Right ventricle myocardium inferior (tissue), 1 donor: Measurements from ENCODE around the gene ANKLE1. TPM values are rescaled to one million over a fixed set of nuclear protein-coding genes. Genes with fewer than 3 reads are reported as not detected.

Source experiments
- ATAC-seq: fragments of 200-7000 bp; cut with Tn5 transposase; one replicate; pipeline ENCODE4 v1.9.1; 2020; ENCODE audit warnings: mild to moderate bottlenecking, moderate library complexity
- DNase-seq: peaks from one replicate; pipeline ENCODE4 v3.0.0; 2021; ENCODE audit errors: missing footprints
- intact Hi-C: fragments of 100-400 bp; cut with DNase I; formaldehyde crosslinking; loops from one replicate; pipeline ENCODE4 v1.11.0; 2022
- total RNA-seq: library from RNA; stranded (reverse); fragmentation: NEBNext Ultra II Directional; extraction: Animal tissue kit (Norgen Biotek cat#: 25700); gene quantifications from one replicate; pipeline ENCODE4 v1.2.1, GENCODE V29; 2021
- donor health status: DM: no; HTN: yes; CAD: no; lungs with severe emphysema.

The ANKLE1 gene
- total RNA-seq, 1 donor from 2014 or later: 0.19 TPM

DNA sequence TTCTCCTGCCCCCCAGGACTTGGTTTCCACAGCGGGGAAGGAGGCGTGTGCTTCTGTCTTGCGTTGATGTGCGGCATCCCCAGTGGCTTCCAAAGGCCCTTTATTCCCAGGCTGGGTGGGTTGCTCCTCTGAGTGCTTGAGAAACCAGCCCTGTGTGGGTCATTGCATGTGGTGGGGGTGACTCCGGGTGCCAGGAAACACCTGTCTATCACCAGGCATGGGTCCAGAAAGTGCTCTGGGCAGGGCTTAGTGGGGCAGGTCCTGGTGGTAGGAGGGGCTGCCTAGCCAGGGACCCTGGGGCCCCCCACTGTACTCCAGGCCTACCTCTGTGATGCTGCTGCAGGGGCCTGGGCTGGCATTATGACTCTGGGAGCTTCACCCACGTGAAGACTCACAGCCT lies 37.3 kb downstream of the ANKLE1 start:
- intact Hi-C loops: no loop called here
- no peak for ATAC-seq
- no peak for DNase-seq

DNA sequence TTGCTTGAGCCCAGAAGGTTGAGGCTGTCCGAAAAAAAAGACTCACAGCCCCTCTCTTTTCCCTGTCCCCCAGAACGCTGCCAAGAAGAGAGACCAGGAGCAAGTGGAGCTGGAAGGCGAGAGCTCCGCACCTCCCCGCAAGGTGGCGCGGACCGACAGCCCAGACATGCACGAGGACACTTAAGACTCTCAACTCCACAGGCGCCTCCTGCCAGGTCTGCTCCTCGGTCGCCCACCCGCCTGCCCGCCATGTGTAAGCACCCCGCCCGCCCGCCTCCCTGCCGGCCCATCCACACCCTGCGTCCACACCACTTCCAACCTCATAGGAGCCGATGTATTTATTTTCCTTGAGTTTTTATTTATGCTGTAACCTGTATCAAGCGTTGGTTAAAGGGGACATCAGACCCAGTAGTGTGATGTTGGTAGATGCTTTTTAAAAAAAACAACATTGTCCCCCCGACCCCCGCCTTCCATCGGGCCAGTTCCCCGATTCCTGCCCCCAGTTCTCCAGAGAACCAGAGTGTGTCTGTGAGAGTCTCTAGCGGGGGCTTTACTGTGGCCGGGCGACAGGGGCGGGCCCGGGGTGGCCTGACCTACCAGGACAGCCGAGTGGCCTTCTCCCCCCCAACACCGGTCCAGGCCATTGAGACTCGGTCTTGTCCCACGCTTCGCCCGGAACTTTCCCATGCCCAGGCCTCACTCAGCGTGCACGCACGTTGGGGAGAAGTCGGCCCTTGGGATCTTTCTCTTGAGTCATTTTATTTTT lies 38.0 kb downstream of the ANKLE1 start:
- ATAC-seq: no peak
- intact Hi-C loops: no loop called here
- DNase-seq: no peak

DNA sequence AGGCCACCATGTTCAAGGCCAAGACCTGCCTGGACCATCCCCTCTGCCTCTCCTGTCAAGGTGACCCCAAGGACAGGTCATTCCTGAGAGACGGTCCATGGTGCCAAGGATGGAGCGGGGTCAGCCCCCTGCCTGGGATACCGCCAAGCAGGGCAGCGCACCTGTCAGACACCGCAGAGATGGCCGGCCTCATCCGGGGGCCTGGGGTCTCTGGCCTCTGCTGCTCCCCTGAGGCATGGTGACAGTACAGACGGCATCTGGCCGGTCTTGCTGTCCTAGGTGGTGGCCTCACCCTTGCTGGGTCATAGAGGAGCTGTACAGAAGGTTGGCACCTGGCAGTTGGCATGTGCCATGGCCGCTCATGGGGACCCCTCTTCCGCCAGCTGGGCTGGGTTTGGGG lies 38.7 kb downstream of the ANKLE1 start:
- no peak for ATAC-seq

DNA sequence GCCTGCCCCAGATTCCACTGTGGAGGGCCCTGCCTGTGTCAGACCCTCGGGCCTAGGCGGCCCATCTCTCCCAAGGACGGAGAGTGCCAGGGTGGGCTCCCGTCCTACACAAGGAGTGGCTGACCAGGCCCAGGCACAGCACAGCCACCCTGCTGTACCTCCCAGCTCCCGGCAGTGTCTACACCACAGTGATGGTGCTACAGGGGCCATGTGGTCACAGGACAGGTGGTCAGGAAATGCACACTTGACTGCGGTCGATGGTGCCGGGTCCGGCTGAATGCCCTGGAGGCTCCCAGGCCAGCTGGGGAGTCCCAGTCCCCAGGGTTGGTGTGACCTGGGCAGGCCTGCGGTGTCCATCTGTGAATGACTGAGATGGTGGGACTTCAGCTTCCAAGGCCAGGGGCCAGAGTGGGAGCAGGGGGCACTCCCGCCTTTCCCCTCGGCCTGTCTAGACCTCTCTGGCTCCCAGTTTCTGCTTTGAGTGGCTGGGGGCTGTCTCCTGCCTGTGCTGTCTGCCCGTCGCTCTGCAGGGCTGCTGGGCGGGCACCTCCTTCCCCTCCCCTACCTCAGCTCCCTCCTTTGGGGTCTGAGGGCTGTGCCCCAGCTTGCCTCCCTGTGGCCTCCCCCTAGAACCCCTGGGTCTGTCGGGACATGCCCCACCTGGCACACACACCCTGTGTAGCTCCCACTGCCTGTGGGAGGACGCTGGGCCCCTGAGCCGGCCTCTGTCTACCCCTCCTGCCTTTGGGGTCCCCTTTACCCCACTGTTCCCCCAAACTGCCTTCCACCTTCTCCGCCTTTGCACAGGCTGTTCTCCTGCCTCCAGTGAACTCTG lies 40.2 kb downstream of the ANKLE1 start:
- no peak for ATAC-seq
- intact Hi-C loops: no loop called here
- no peak for DNase-seq

More for the DNA sequence above, 38.7 kb downstream of the ANKLE1 start:
- DNase-seq: no peak
- intact Hi-C loops: no loop called here

DNA sequence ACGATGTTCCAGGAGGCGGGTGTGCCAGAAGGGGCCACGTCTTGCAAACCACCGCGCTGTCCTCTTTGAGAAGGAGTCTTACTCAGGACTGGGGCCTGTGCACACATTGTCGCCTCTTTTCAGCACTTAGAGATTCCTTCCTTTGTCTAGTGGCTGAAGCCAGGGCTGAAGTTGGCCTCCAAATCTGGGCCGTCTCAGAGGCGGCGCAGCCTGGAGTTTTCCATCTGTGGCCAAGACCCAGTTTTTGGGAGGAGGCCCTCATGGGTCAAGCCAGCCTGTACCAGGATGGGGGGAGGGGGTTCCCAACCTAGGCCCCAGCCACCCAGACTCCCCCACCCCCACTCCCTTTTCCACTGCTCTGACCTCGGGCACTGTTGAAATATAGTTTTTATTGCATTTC lies 41.2 kb downstream of the ANKLE1 start:
- no peak for DNase-seq
- no peak for ATAC-seq
- intact Hi-C loops: no loop called here

DNA sequence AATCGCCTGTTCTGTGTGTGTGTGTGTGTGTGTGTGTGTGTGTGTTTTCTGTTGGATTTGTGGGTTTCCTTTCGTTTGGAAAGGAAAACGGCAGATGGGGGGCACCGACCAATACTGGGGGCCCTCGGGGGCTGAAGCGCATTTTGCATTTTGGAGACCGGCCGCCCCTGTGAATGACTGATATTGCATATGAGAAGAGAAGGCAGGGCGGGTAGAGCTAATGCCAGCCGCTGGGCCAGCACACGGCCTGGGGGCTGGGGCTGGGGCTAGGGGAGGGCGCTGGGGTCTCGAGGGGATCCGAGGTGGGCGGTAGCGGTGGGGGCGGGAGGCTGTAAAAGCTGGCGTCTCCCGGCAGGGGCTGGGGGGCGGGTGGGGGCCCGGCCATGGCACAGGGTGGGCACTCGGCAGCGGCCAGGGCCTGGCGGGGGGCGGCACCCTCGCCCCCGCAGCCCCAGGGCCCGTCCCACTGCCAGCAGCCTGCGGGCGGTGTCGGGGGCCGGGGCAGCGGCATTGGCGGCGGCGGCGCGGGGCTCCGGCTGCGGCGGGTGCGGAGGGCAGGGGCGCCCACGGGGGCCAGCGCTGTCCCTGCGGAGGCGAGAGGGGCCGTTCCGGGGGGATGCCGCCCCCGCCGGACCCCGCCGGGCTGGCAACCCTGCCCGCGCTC lies 41.7 kb downstream of the ANKLE1 start:
- intact Hi-C loops: no loop called here
- no peak for ATAC-seq

DNA sequence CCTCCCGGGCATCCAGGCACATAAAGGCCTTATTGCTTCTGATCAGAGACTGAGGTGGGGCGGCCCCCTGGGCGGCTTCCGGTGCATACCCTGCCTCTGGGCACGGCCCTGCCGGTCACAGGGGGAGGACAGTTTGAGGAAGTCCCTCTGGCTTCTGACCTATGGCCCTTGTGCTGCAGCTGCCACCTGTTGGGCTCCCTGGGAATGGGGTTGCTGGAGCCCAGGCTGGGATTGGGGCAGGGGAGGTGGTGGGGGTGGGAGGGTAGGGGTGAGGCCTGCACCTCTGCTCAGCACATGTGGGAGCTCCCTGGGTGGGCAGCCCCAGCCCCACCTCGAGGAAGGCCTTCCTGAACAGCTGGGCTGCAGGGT lies 42.2 kb downstream of the ANKLE1 start:
- no peak for ATAC-seq
- DNase-seq: no peak
- intact Hi-C loops: no loop called here

More for the DNA sequence above, 41.7 kb downstream of the ANKLE1 start:
- DNase-seq: no peak

DNA sequence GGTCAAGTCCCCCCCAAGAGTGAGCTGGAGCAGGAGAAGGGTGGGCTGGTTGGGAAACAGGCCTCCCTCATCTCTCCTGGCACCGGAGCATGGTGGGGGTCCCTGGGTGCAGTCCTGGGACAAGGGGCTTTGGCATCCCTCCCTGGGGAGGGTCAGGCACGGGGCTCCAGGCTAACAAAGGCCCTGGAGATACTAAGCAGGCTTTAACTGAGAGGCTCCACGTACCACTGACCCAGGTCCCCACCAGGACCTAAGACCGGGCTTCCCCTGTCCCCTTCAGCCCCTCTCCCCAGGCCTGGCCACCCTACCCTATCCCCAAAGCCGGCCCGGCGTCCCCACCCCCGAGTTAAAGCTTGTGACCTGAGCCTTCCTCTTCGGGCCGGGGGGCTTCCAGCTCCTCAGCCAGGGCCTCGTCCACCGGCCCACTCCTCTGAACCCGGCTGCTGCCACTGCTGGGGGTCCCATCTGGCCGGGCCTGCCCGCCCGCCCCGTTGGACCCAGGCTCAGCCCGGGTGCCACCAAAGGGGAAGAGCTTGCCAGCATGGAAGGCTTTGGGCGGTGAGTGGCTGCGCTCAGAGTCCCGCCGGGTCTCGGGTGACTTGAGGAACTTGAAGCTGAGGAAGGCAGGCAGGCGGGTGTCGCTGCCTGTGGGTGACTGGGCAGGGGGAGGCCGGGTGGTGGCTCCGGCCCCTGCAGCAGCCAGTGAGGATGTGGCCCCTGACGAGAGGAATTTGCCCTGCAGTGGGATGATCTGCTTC lies 42.8 kb downstream of the ANKLE1 start:
- intact Hi-C loops: no loop called here
- ATAC-seq: no peak
- DNase-seq: no peak

DNA sequence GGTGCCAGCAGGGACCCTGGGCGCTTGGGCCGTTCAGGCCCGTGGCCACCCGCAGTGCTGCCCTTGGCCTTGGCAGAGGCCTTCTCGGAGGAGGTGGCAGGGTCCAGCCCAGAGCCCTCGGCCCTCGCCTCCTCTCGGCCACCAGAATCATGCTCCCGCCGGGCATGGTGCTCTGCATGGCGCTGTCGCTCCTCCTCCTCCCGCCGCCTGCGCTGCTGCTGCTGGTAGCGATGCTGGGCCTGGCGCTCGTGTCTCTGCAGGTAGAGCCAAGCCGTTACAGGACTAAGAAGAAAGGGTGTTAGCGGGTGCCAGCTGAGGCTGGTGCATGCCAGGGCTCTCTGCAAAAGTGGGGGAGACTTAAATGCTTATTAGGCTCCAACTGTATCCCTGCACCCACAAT lies 43.4 kb downstream of the ANKLE1 start:
- intact Hi-C loops: no loop called here
- ATAC-seq (no peak), DNase-seq (no peak)

DNA sequence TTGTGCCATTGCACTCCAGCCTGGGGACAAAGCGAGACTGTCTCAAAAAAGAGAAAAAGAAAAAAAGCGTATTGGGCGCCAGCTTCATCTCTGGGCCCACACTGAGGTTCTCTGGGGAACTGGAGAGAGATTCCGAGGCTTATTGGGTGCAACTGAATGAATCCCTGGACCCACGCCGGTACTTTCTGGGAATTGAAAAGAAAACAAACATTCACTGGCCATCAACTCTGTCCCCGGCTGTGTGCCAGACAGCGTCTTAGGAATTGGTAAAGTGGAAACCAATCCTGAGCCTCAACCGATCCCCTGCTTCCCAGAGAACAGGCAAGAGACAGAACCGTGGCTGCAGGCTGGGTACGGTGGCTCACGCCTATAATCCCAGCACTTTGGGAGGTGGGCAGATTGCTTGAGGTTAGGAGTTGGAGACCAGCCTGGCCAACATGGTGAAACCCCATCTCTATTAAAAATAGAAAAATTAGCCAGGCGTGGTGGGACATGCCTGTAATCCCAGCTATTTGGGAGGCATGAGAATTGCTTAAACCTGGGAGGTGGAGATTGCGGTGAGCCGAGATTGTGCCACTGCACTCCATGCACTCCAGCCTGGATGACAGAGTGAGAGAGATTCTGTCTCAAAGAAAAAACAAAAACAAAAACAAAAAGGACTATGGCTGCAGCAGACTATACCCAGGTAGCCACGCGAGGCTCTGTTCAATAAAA lies 44.3 kb downstream of the ANKLE1 start:
- ATAC-seq (peak; percentile 11), DNase-seq (peak; percentile 67)
- intact Hi-C loops: no loop called here

DNA sequence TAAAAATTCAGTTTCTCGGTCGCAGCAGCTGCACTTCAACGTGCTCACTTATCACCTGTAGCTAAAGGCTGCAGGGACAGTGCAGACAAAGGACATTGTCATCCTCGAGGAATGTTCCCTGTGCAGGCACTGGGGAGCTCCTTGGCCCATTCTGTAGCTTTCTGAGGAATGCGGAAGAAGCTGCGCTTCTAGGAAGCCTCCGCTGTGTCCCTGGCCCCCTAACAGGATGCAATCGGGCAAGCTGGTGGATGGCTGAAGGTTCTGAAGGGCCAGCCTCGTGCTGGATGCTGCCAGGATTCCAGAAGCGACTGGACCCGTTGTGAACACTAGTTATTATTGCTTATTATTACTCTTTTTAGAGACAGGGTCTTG lies 44.9 kb downstream of the ANKLE1 start:
- intact Hi-C loops: no loop called here

DNA sequence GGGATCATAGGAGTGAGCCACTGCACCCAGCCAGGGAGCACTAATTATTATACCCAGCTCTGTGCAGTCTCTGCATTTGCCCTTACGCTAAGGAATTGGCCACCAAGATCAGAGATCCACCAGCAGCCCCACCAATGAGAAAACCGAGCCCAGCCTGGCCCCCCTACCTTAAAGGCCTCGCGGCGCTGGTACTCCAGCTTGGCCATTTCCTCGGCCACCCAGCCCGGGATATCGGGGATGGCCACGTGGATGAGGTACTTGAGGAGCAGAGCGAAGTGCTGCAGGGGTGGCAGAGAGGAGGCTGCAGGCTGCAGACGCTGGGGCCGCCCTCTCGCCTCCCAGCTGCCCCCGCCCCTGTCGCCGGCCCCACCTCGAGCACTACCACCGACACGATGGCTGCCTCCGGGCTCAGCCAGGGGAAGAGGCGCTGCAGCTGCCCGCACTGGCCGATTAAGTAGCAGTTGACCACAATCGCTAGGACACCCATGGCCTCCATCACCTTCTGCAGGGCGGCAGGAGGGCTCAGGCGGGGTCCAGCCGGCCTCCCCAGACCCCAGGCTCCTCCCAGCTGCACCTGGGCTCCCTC lies 45.5 kb downstream of the ANKLE1 start:
- DNase-seq (peak; percentile 37), ATAC-seq (no peak)
- intact Hi-C loops: no loop called here

More for the DNA sequence above, 44.9 kb downstream of the ANKLE1 start:
- DNase-seq (no peak), ATAC-seq (no peak)

DNA sequence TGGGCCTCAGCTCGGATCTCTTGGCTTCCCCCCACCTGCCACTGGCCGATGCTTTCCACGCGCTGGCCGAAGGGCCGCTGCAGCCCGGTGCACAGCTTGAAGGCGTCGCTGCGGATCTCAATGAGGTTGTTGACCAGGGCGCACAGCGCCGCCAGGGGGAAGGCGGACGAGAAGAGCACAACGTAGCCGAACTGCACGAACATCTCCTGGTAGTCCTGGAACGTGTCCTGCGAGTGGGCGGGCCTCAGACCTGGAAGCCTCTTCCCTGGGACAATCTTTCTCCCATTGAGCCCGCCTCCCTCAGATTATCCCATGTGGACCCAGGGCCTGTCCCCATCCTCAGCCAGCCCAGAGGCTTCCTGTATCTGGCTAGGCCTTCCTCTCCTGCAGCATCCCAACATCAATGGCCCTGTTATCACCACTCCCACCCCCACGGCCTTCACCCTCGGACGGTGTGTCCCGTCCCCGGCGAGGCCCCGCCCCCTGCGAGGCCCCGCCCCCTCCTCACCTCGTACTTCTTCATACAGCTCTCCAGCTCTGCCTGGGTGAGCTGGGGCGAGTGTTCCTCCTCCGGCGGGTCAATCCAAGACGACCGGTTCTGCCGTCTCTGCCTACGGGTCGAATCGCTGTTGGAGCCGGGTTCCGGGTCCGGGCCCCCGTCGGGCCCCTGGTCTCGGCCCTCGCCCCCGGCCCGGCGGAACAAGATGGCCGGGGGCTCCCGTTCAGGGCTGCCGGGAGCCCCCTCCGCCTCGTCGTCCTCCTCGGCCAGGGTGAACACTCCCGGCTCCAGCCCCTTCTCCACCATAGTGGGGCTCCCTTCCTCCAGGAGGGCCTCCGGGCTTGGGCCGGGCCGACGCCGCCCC lies 46.2 kb downstream of the ANKLE1 start:
- ATAC-seq (peak; percentile 21), DNase-seq (no peak)
- intact Hi-C loops: no loop called here

DNA sequence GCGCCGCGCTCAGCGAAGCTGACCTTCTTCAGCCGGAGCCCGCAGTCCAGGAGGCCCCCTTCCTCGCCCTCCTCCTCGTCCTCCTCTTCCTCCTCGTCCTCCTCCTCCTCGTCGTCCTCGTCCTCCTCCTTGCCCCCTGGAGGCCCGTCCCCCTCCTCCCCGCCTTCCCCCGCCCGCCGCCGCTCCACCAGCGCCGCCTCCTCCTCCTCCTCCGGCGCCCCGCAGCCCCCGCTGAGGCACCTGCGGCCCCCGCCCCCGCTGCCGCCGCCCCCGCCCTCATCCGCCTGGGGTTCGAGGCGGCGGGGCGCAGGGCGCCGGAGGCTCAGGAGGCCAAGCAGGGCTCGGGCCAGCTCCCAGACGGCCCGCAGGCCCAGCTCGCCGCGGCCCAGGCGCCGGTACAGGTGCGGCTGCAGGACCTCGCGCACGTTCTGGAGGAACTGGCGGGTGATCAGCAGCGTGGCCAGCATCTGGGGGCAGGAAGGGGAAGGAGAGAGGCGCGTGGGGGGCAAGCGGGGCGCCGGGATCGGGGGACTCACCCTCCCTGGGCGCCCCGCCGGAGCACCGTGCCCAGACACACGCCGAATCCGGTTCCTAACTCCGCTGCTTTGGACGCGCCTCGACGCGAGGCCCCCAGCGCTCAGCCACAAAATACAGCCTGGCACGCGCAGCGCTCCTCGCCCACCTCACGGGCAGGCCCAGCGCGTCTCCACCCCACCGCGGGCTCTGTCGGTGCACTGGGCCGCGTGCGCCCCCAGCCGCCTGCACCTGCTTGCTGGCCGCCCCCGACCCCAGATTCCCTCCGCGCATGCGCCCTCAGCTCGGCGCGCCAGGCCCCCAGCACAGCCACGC lies 47.0 kb downstream of the ANKLE1 start:
- intact Hi-C loops: no loop called here
- no peak for DNase-seq
- no peak for ATAC-seq

DNA sequence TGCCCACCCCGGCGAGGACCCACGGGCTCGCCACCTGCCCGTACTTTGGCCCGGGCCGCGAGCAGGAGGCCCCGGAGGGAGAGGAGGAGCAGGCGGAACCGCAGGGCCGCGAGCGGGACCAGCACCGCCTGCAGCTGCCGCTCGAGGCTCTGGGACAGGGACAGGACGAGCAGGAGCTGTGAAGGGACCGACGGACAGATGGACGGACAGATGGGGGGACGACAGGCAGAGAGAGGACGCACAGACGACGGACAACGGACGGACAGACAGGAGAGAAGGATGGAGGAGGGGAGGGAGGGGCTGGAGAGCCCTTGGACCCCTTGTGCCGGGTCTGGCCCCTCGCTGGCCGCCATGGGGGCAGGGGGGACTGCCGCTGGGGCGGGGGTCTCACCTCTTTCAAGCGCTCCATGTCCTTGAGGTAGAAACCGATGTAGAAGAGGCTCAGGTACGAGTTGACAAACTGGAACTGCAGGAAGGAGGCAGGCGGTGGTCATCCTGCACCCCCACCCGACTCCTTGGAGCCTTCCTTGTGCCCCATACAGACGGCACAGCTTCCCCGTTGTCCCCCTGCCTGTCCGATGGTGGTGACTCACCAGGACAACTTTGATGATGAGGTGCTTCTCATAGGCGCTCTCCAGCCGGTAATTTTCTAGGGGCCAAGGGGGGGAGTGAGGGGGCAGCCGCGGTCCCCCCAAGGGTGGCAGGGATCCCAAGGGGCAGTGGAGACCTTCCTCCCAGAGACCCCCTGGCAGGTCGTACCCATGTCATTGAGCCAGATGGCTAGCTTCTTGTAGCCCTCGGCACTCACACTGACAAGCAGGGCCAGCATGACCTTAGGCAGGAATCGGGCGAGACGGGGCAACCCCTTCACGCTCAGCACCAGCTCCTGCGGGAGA lies 47.9 kb downstream of the ANKLE1 start:
- DNase-seq (no peak), ATAC-seq (no peak)
- intact Hi-C loops: no loop called here
